ENCODE data around the gene KDM4C.

- TF ChIP-seq RAD21 (IDR thresholded peaks at IDR 0.05; ENCODE audit: low read depth): no peak
- no peak for TF ChIP-seq REST (IDR thresholded peaks at IDR 0.05; ENCODE audit: low read depth)
- no peak for TF ChIP-seq TCF7L2 (IDR thresholded peaks at IDR 0.05; ENCODE audit: borderline replicate concordance, extremely low read depth, insufficient read depth, insufficient read length)
- TF ChIP-seq, protein P1, sequence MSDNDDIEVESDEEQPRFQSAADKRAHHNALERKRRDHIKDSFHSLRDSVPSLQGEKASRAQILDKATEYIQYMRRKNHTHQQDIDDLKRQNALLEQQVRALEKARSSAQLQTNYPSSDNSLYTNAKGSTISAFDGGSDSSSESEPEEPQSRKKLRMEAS (IDR thresholded peaks at IDR 0.05): no peak
- TF ChIP-seq, protein P2, sequence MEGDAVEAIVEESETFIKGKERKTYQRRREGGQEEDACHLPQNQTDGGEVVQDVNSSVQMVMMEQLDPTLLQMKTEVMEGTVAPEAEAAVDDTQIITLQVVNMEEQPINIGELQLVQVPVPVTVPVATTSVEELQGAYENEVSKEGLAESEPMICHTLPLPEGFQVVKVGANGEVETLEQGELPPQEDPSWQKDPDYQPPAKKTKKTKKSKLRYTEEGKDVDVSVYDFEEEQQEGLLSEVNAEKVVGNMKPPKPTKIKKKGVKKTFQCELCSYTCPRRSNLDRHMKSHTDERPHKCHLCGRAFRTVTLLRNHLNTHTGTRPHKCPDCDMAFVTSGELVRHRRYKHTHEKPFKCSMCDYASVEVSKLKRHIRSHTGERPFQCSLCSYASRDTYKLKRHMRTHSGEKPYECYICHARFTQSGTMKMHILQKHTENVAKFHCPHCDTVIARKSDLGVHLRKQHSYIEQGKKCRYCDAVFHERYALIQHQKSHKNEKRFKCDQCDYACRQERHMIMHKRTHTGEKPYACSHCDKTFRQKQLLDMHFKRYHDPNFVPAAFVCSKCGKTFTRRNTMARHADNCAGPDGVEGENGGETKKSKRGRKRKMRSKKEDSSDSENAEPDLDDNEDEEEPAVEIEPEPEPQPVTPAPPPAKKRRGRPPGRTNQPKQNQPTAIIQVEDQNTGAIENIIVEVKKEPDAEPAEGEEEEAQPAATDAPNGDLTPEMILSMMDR (IDR thresholded peaks at IDR 0.05 in 2 of 3, conservative IDR thresholded peaks at IDR 0.05 in 1 of 3; ENCODE audit: borderline replicate concordance in 1 of 3, insufficient read depth in 1 of 3, low read depth in 2 of 3, low read length in 2 of 3): no peak
- TF ChIP-seq POLR2A (IDR thresholded peaks at IDR 0.05; ENCODE audit: borderline replicate concordance, extremely low read depth, insufficient read depth, insufficient read length): no peak
- TF ChIP-seq, protein P3, sequence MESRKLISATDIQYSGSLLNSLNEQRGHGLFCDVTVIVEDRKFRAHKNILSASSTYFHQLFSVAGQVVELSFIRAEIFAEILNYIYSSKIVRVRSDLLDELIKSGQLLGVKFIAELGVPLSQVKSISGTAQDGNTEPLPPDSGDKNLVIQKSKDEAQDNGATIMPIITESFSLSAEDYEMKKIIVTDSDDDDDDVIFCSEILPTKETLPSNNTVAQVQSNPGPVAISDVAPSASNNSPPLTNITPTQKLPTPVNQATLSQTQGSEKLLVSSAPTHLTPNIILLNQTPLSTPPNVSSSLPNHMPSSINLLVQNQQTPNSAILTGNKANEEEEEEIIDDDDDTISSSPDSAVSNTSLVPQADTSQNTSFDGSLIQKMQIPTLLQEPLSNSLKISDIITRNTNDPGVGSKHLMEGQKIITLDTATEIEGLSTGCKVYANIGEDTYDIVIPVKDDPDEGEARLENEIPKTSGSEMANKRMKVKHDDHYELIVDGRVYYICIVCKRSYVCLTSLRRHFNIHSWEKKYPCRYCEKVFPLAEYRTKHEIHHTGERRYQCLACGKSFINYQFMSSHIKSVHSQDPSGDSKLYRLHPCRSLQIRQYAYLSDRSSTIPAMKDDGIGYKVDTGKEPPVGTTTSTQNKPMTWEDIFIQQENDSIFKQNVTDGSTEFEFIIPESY (IDR thresholded peaks at IDR 0.05; ENCODE audit: extremely low read depth, insufficient replicate concordance, low read length): no peak
Measured at GRCh38 chr9:6723881-6724420, 33.8 kb upstream of the KDM4C start.
